Neural progenitor cell (in vitro differentiated cells): ENCODE data around the gene THUMPD3. TPM values are rescaled to one million over a fixed set of nuclear protein-coding genes. Genes with fewer than 3 reads are reported as not detected.

ENCODE experiments used
- DNase-seq: peaks from one replicate; pipeline ENCODE4 v3.0.0-alpha.2; 2016; ENCODE audit warnings: low spot score
- H2AFZ ChIP-seq: fragments of 200-600 bp; sonication (generic); replicated peaks from 2 replicates; pipeline ENCODE4 v1.6.1; 2016; ENCODE audit warnings: antibody characterized with exemption
- H3F3A ChIP-seq: fragments of 200-600 bp; sonication (generic); 2 replicates; pipeline ENCODE4 v1.6.1; 2016; ENCODE audit warnings: antibody characterized with exemption, low read depth
- H3K27ac ChIP-seq: fragments of 200-600 bp; sonication (generic); 2 replicates; pipeline ENCODE4 v1.5.1; 2016; ENCODE audit warnings: mild to moderate bottlenecking
- H3K27me3 ChIP-seq: fragments of 200-600 bp; sonication (generic); 2 replicates; pipeline ENCODE4 v1.6.1; 2016; ENCODE audit warnings: mild to moderate bottlenecking, moderate library complexity
- H3K36me3 ChIP-seq: fragments of 200-600 bp; sonication (generic); 2 replicates; pipeline ENCODE4 v1.5.1; 2016
- H3K4me1 ChIP-seq: fragments of 200-600 bp; sonication (generic); 2 replicates; pipeline ENCODE4 v1.6.1; 2016; ENCODE audit warnings: mixed run types
- H3K4me2 ChIP-seq: fragments of 200-600 bp; sonication (generic); 2 replicates; pipeline ENCODE4 v1.6.1; 2016
- H3K4me3 ChIP-seq: fragments of 200-600 bp; sonication (generic); 2 replicates; pipeline ENCODE4 v1.5.1; 2016
- H3K79me2 ChIP-seq: fragments of 200-600 bp; sonication (generic); 2 replicates; pipeline ENCODE4 v1.6.1; 2016; ENCODE audit warnings: low read depth
- H3K9ac ChIP-seq: fragments of 200-600 bp; sonication (generic); 2 replicates; pipeline ENCODE4 v1.6.1; 2016
- H3K9me3 ChIP-seq: fragments of 200-600 bp; sonication (generic); 2 replicates; pipeline ENCODE4 v1.5.1; 2016; ENCODE audit warnings: low read depth
- H4K20me1 ChIP-seq: fragments of 200-600 bp; sonication (generic); 2 replicates; pipeline ENCODE4 v1.6.1; 2016; ENCODE audit warnings: low read depth
- H3K27ac Mint-ChIP-seq: 3 replicates; pipeline ENCODE4 v1.8.0; 2021; ENCODE audit warnings: mixed read lengths
- H3K27me3 Mint-ChIP-seq: 2 replicates; pipeline ENCODE4 v1.8.0; 2022; ENCODE audit warnings: low read depth, mild to moderate bottlenecking, inconsistent platforms, moderate library complexity, mixed read lengths; ENCODE audit not compliant: insufficient read depth
- H3K36me3 Mint-ChIP-seq: 3 replicates; pipeline ENCODE4 v1.8.0; 2021; ENCODE audit warnings: mixed read lengths
- H3K4me1 Mint-ChIP-seq: 3 replicates; pipeline ENCODE4 v1.8.0; 2021; ENCODE audit warnings: mixed read lengths
- H3K4me3 Mint-ChIP-seq: 3 replicates; pipeline ENCODE4 v1.8.0; 2021; ENCODE audit warnings: mild to moderate bottlenecking, moderate library complexity, mixed read lengths
- H3K9me3 Mint-ChIP-seq: 3 replicates; pipeline ENCODE4 v1.8.0; 2020; ENCODE audit warnings: mixed read lengths
- EZH2 ChIP-seq: fragments of 200-600 bp; sonication (generic); IDR thresholded peaks from 2 replicates; pipeline ENCODE4 v1.6.1; 2017; ENCODE audit warnings: antibody characterized with exemption, mild to moderate bottlenecking, moderate library complexity
- EZH2phosphoT487 ChIP-seq: fragments of 200-600 bp; sonication (generic); IDR thresholded peaks from 2 replicates; pipeline ENCODE4 v1.6.1; 2017; ENCODE audit warnings: antibody characterized with exemption
- total RNA-seq: library from RNA; depleted of rRNA; stranded (reverse); fragments of >200 nt; gene quantifications from 2 replicates; pipeline ENCODE4 v1.2.3, GENCODE V29; 2015; ENCODE audit warnings: low replicate concordance
- TF ChIP-seq, protein P1 (sequence below): fragments of 200-600 bp; sonication (generic); IDR thresholded peaks from 2 replicates; pipeline ENCODE4 v1.5.1; 2017; ENCODE audit warnings: antibody characterized with exemption, mild to moderate bottlenecking

The THUMPD3 gene
- total RNA-seq, 1 donor from 2014 or later = 23.9 TPM

DNA sequence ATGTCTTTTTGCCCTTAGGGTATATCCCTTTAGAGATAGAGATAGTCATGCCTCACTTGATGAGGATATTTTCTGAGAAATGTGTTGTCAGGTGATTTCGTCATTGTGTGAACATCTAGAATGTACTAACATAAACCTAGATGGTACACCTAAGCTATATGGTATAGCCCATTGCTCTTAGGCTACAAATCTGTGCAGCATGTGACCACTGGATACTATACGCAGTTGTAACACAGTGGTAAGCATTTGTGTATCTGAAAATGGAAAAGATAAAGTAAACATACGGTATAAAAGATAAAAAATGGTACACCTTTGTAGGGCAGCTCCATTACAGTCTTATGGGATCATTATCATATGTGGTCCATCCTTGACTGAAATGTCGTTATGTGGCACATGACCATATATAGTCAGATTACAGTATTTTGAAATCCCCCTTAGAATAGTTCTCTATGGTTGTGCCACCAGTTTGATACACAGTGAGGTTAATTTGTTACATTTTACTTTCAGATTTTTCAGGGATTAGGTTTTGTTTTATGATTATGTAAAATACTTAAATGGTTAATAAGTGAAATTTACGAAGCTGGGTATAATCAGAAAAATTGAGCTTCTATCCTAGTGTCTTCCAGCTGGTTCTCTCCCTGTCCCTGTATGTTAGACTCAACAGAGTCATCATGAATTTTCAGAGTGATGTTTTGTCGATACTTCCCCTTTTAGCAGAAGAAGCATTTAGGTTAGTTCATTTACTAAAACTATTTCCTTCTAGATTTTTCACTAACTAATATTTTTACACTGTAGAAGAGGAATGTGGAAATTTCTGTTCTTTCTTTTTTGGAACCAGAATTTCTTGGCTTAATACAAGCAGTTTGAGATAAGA is 47.4 kb downstream of the THUMPD3 start:
- Mint-ChIP-seq H3K27me3 (peaks cover 5% of the 10 kb centered on the region), H3K4me3 (no peak overlapping the region), H3K4me1 (no peaks in the 10 kb centered on the region), H3K9me3 (peaks cover 39% of the 10 kb centered on the region), H3K36me3 (peaks cover 47% of the 10 kb centered on the region), H3K27ac (no peak overlapping the region)
- Histone ChIP-seq H3K4me2 (no peak overlapping the region), H3K9ac (no peak overlapping the region), H3K9me3 (no peaks in the 10 kb centered on the region), H3K27me3 (no peaks in the 10 kb centered on the region), H3F3A (peaks cover 20% of the 10 kb centered on the region), H3K27ac (no peak overlapping the region), H3K4me1 (peaks cover 4% of the 10 kb centered on the region), H3K79me2 (peaks cover 100% of the 10 kb centered on the region), H3K4me3 (no peak overlapping the region), H4K20me1 (peaks cover 88% of the 10 kb centered on the region), H3K36me3 (peaks cover 19% of the 10 kb centered on the region), H2AFZ (no peak overlapping the region)
- TF ChIP-seq, protein P1, sequence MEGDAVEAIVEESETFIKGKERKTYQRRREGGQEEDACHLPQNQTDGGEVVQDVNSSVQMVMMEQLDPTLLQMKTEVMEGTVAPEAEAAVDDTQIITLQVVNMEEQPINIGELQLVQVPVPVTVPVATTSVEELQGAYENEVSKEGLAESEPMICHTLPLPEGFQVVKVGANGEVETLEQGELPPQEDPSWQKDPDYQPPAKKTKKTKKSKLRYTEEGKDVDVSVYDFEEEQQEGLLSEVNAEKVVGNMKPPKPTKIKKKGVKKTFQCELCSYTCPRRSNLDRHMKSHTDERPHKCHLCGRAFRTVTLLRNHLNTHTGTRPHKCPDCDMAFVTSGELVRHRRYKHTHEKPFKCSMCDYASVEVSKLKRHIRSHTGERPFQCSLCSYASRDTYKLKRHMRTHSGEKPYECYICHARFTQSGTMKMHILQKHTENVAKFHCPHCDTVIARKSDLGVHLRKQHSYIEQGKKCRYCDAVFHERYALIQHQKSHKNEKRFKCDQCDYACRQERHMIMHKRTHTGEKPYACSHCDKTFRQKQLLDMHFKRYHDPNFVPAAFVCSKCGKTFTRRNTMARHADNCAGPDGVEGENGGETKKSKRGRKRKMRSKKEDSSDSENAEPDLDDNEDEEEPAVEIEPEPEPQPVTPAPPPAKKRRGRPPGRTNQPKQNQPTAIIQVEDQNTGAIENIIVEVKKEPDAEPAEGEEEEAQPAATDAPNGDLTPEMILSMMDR = no peak
- DNase-seq = no peak

DNA sequence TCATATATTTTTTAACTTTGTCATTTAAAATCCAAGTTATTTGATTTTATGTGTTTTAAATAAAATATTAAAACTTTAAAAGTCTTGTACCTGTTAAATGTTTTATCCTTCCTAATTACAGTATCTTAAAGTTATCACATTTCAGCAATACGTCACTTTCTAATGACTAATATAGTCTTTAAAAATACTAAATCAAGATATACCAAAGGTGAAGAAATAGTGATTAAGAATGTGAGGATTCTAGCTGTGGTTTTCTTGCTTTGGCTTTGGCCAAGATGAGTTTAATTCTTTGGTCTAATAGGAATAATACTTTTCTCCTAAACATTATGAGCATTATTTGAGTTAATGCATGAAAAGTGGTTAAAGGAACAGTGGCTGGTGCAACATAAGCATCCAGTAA is 48.4 kb downstream of the THUMPD3 start:
- Histone ChIP-seq H3K4me2 (no peak overlapping the region), H4K20me1 (peaks cover 91% of the 10 kb centered on the region), H3K9me3 (no peaks in the 10 kb centered on the region), H2AFZ (no peak overlapping the region), H3K27ac (no peak overlapping the region), H3K79me2 (peaks cover 100% of the 10 kb centered on the region), H3K36me3 (peaks cover 19% of the 10 kb centered on the region), H3F3A (peaks cover 12% of the 10 kb centered on the region), H3K9ac (no peak overlapping the region), H3K4me3 (no peak overlapping the region), H3K4me1 (no peaks in the 10 kb centered on the region), H3K27me3 (no peaks in the 10 kb centered on the region)
- Mint-ChIP-seq H3K27me3 (peaks cover 5% of the 10 kb centered on the region), H3K4me1 (no peaks in the 10 kb centered on the region), H3K27ac (no peak overlapping the region), H3K4me3 (no peak overlapping the region), H3K36me3 (peaks cover 47% of the 10 kb centered on the region), H3K9me3 (peaks cover 39% of the 10 kb centered on the region)
- DNase-seq = no peak
- TF ChIP-seq EZH2 = no peak
- TF ChIP-seq, protein P1 = no peak
- TF ChIP-seq EZH2phosphoT487 = no peak

DNA sequence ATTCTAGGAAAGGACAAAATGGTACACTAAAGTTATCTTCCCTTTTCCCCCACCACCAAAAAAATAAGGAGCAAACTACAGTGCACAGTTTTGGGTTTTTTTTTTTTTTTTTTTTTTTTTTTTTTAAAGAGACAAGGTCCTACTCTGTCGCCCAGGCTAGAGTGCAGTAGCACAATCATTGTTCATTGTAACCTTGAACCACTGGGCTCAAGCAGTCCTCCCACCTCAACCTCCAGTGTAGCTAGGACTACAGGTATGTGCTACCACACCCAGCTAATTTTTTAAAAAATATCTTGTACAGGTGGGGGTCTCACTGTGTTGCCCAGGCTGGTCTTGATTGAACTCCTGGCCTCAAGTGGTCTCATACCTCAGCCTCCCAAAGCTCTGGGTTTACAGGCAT is 49.4 kb downstream of the THUMPD3 start:
- H3K4me1 Mint-ChIP-seq = no peaks in the 10 kb centered on the region
- H3K27ac ChIP-seq = no peak overlapping the region
- no peak overlapping the region for H3K4me2 ChIP-seq
- H3K27me3 Mint-ChIP-seq = peaks cover 3% of the 10 kb centered on the region
- H3K4me1 ChIP-seq = no peaks in the 10 kb centered on the region
- no peak overlapping the region for H3K27ac Mint-ChIP-seq
- peaks cover 19% of the 10 kb centered on the region for H3K36me3 ChIP-seq
- no peak for DNase-seq
- H3K9me3 Mint-ChIP-seq = peaks cover 32% of the 10 kb centered on the region
- H3K9me3 ChIP-seq = no peaks in the 10 kb centered on the region
- TF ChIP-seq EZH2phosphoT487 (no peak), EZH2 (no peak)
- TF ChIP-seq, protein P1 = no peak
- peaks cover 94% of the 10 kb centered on the region for H4K20me1 ChIP-seq
- peaks cover 100% of the 10 kb centered on the region for H3K79me2 ChIP-seq
- H3K36me3 Mint-ChIP-seq = peaks cover 43% of the 10 kb centered on the region
- H3K9ac ChIP-seq = no peak overlapping the region
- H3K27me3 ChIP-seq = no peaks in the 10 kb centered on the region
- no peak overlapping the region for H3K4me3 Mint-ChIP-seq
- H3K4me3 ChIP-seq = no peak overlapping the region
- H3F3A ChIP-seq = peaks cover 10% of the 10 kb centered on the region
- no peak overlapping the region for H2AFZ ChIP-seq
